HG03520 (cell line): ENCODE measurements around the gene AWAT2.

Source experiments
- ATAC-seq: cut with Tn5 transposase; IDR thresholded peaks from one replicate; pipeline ENCODE4 v1.9.1; 2021; ENCODE audit warnings: mild to moderate bottlenecking, moderate library complexity; ENCODE audit not compliant: unreplicated experiment

AWAT2 gene

GRCh38 chrX:70049925-70050324, at the start of gene AWAT2:
Gene AWAT2 (minus strand): TSS chrX:70049938. CDS start chrX:70049932, 6 bp downstream.
- ATAC-seq: no peak

- ATAC-seq: no peak
These were observed 46.3 kb upstream of the AWAT2 start for GRCh38 chrX:70096052-70096451.

- peak; percentile 69 for ATAC-seq
These were observed 42.5 kb upstream of the AWAT2 start for GRCh38 chrX:70092247-70092646.

- ATAC-seq: no peak
These were observed 40.0 kb upstream of the AWAT2 start for GRCh38 chrX:70089604-70090297.

GRCh38 chrX:70088751-70089150, 39.0 kb upstream of the AWAT2 start:
- no peak for ATAC-seq

GRCh38 chrX:70087857-70088630, 38.3 kb upstream of the AWAT2 start:
- no peak for ATAC-seq

GRCh38 chrX:70084592-70085240, 35.0 kb upstream of the AWAT2 start:
- no peak for ATAC-seq

- ATAC-seq: no peak
These were observed 33.0 kb upstream of the AWAT2 start for GRCh38 chrX:70082723-70083122.

GRCh38 chrX:70079870-70080269, 30.1 kb upstream of the AWAT2 start:
- ATAC-seq: no peak

- no peak for ATAC-seq
These were observed 29.6 kb upstream of the AWAT2 start for GRCh38 chrX:70079297-70079696.

GRCh38 chrX:70066646-70067045, 16.9 kb upstream of the AWAT2 start:
- ATAC-seq: no peak

- no peak for ATAC-seq
These were observed 13.3 kb upstream of the AWAT2 start for GRCh38 chrX:70062961-70063550.

- ATAC-seq: no peak
These were observed 12.3 kb upstream of the AWAT2 start, which contains the start of gene OTUD6A for GRCh38 chrX:70062076-70062475. Gene OTUD6A (plus strand): TSS chrX:70062457. CDS start chrX:70062525, 68 bp downstream.

GRCh38 chrX:70054391-70054790, 4.7 kb upstream of the AWAT2 start:
- ATAC-seq: no peak

- no peak for ATAC-seq
These were observed 3.3 kb upstream of the AWAT2 start for GRCh38 chrX:70052895-70053615.

GRCh38 chrX:70049406-70049805, 332 bp downstream of the AWAT2 start:
- no peak for ATAC-seq

- ATAC-seq: no peak
These were observed 2.8 kb downstream of the AWAT2 start for GRCh38 chrX:70046978-70047377.

- no peak for ATAC-seq
These were observed 5.0 kb downstream of the AWAT2 start for GRCh38 chrX:70044541-70045245.

- ATAC-seq: no peak
These were observed 6.1 kb downstream of the AWAT2 start for GRCh38 chrX:70043685-70044084.
